KMS-11 (cell line): Measurements from ENCODE around the gene PKHD1.

ENCODE experiments used
- H2AFZ ChIP-seq: fragments of 200-600 bp; sonication (generic); 2 replicates; pipeline ENCODE4 v1.6.1; 2016; ENCODE audit warnings: antibody characterized with exemption, mixed run types, low read depth
- H3K27ac ChIP-seq: fragments of 200-600 bp; sonication (generic); 2 replicates; pipeline ENCODE4 v1.6.1; 2016; ENCODE audit warnings: mild to moderate bottlenecking, mixed run types
- H3K27me3 ChIP-seq: fragments of 200-600 bp; sonication (generic); 2 replicates; pipeline ENCODE4 v1.6.1; 2017; ENCODE audit warnings: mild to moderate bottlenecking, low read depth, mixed run types, moderate library complexity; ENCODE audit not compliant: insufficient read depth
- H3K36me3 ChIP-seq: fragments of 200-600 bp; sonication (generic); 2 replicates; pipeline ENCODE4 v1.6.1; 2017; ENCODE audit warnings: mild to moderate bottlenecking, mixed run types; ENCODE audit not compliant: insufficient read depth
- H3K4me1 ChIP-seq: fragments of 200-600 bp; sonication (generic); 2 replicates; pipeline ENCODE4 v1.6.1; 2016; ENCODE audit warnings: mild to moderate bottlenecking, low read depth, mixed run types; ENCODE audit not compliant: poor library complexity, severe bottlenecking
- H3K4me2 ChIP-seq: fragments of 200-600 bp; sonication (generic); 2 replicates; pipeline ENCODE4 v1.7.0; 2016; ENCODE audit warnings: mild to moderate bottlenecking, mixed run types
- H3K4me3 ChIP-seq: fragments of 200-600 bp; sonication (generic); IDR thresholded peaks from 2 replicates; pipeline ENCODE4 v1.6.1; 2017; ENCODE audit warnings: low read depth, low read length, mixed read lengths; ENCODE audit not compliant: insufficient read depth
- H3K79me2 ChIP-seq: fragments of 200-600 bp; sonication (generic); 2 replicates; pipeline ENCODE4 v1.6.1; 2016; ENCODE audit warnings: low read depth, mixed run types; ENCODE audit not compliant: insufficient read depth
- H3K9ac ChIP-seq: fragments of 200-600 bp; sonication (generic); 2 replicates; pipeline ENCODE4 v1.6.1; 2016; ENCODE audit warnings: mild to moderate bottlenecking, mixed run types
- H4K20me1 ChIP-seq: fragments of 200-600 bp; sonication (generic); 2 replicates; pipeline ENCODE4 v1.6.1; 2016; ENCODE audit warnings: mild to moderate bottlenecking, mixed run types; ENCODE audit not compliant: insufficient read depth
- CTCF ChIP-seq: fragments of 200-600 bp; sonication (generic); conservative IDR thresholded peaks from 2 replicates; pipeline ENCODE4 v1.6.1; 2017; ENCODE audit warnings: low read depth, mild to moderate bottlenecking, antibody characterized with exemption, low read length, moderate library complexity, mixed read lengths

The PKHD1 gene

GRCh38 chr6:52065621-52066020 lies 21.8 kb downstream of the PKHD1 start:
- no peak overlapping the region for H3K9ac ChIP-seq
- H3K27me3 ChIP-seq = no peaks in the 10 kb centered on the region
- peaks cover 7% of the 10 kb centered on the region for H3K4me1 ChIP-seq
- TF ChIP-seq CTCF = no peak
- no peak overlapping the region for H3K27ac ChIP-seq
- H4K20me1 ChIP-seq = no peaks in the 10 kb centered on the region
- no peak overlapping the region for H3K4me3 ChIP-seq
- no peak overlapping the region for H2AFZ ChIP-seq
- H3K4me2 ChIP-seq = no peak overlapping the region
- no peaks in the 10 kb centered on the region for H3K79me2 ChIP-seq
- no peaks in the 10 kb centered on the region for H3K36me3 ChIP-seq

GRCh38 chr6:52063584-52064344 lies 23.6 kb downstream of the PKHD1 start:
- no peaks in the 10 kb centered on the region for H3K36me3 ChIP-seq
- H3K4me3 ChIP-seq = no peak overlapping the region
- peak overlapping the region; percentile 33 for H3K4me2 ChIP-seq
- no peak overlapping the region for H3K9ac ChIP-seq
- no peaks in the 10 kb centered on the region for H4K20me1 ChIP-seq
- no peaks in the 10 kb centered on the region for H3K27me3 ChIP-seq
- H2AFZ ChIP-seq = peak overlapping the region; percentile 97
- H3K4me1 ChIP-seq = peaks cover 7% of the 10 kb centered on the region
- H3K27ac ChIP-seq = peak overlapping the region; percentile 9; the same call in 1 of the 2 replicates
- H3K79me2 ChIP-seq = no peaks in the 10 kb centered on the region
- TF ChIP-seq CTCF = peak; percentile 74

GRCh38 chr6:52061481-52061880 lies 25.9 kb downstream of the PKHD1 start:
- Histone ChIP-seq H3K4me1 (peaks cover 7% of the 10 kb centered on the region), H3K4me2 (no peak overlapping the region), H2AFZ (no peak overlapping the region), H3K9ac (no peak overlapping the region), H3K4me3 (no peak overlapping the region), H3K27ac (no peak overlapping the region), H3K79me2 (no peaks in the 10 kb centered on the region), H3K36me3 (no peaks in the 10 kb centered on the region), H3K27me3 (no peaks in the 10 kb centered on the region), H4K20me1 (no peaks in the 10 kb centered on the region)
- no peak for TF ChIP-seq CTCF

- Histone ChIP-seq H4K20me1 (no peaks in the 10 kb centered on the region), H3K4me2 (no peak overlapping the region), H3K79me2 (no peaks in the 10 kb centered on the region), H3K27me3 (no peaks in the 10 kb centered on the region), H2AFZ (no peak overlapping the region), H3K27ac (no peak overlapping the region), H3K9ac (no peak overlapping the region), H3K36me3 (no peaks in the 10 kb centered on the region), H3K4me1 (peaks cover 7% of the 10 kb centered on the region), H3K4me3 (no peak overlapping the region)
- TF ChIP-seq CTCF = no peak
Observed at GRCh38 chr6:52059821-52060220, 27.6 kb downstream of the PKHD1 start.
